CMK (cell line): ENCODE measurements around the gene MEIOB.
"Not testable (repeated sequence)": the region's sequence is repeated elsewhere in the genome, so short reads cannot be mapped to it uniquely, and the experiment has no call there.

Experiments
- DNase-seq: peaks from one replicate; pipeline ENCODE4 v3.0.0-alpha.2; 2010; ENCODE audit warnings: low read depth

The MEIOB gene

GRCh38 chr16:1876468-1876867 lies 4.5 kb upstream of the MEIOB start:
- no peak for DNase-seq

DNA sequence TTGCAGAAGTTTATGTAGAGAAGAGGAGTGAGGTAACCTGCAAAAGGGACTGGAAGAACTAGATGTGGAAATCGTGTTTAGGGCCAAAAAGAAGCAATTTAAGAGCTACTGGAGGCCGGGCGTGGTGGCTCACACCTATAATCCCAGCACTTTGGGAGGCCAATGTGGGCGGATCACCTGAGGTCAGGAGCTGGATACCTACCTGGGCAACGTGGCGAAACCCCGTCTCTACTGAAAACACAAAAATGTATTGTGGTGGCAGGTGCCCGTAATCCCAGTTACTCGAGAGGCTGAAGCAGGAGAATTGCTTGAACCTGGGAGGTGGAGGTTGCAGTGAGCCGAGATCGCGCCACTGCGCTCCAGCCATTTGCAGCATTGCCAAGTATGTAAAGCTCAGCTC lies 4.1 kb upstream of the MEIOB start:
- DNase-seq, result not testable (repeated sequence)

DNA sequence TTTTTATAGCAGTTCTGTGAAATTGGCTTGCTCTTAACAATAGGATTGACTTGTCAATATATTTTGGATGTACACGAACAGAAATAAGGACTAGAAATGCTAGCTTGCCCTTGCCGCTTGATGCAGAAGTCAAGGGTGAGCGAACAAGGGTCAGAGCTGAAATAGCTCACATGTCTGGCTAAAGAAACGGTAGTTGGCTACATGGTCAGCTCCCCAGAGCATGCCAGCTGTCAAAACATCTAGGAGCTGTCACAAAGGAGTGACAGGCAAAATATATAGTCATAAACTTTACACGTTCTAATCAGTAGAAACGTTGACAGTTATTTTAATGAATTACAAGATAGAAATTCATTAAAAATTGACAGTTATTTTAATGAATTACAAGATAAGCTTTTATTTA lies 2.9 kb upstream of the MEIOB start:
- no peak for DNase-seq

- DNase-seq, result no peak
These were observed 1.4 kb downstream of the MEIOB start for GRCh38 chr16:1870365-1871082.

DNA sequence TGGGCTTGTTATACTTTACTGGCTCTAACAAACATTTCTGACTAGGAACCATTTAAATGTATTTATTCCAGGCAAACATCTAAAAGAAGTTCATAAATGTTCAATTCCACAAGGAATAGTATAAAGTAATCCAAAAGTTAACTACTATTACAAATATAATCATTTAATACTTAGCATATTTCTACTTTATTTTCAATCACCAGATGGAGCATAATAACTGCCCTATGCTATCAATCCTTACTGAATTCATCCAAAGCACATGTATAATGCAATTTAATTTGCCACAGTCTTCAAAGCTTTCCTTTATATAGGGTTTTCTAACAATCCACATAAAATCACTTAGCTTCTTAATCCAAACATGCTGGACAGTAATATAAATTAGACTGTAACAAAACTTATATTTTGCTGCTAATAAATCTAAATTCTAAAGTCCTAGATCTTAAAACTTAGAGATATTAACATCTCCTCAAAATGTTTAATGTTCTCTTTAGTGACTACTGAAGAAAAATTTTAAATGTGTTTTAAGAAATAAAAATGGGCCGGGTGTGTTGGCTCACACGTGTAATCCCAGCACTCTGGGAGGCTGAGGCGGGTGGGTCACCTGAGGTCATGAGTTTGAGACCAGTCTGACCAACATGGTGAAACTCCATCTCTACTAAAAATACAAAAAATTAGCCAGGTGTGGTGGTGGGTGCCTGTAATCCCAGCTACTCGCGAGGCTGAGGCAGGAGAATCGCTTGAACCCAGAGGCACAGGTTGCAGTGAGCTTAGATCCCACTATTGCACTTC lies 5.9 kb downstream of the MEIOB start:
- DNase-seq, result no peak

DNA sequence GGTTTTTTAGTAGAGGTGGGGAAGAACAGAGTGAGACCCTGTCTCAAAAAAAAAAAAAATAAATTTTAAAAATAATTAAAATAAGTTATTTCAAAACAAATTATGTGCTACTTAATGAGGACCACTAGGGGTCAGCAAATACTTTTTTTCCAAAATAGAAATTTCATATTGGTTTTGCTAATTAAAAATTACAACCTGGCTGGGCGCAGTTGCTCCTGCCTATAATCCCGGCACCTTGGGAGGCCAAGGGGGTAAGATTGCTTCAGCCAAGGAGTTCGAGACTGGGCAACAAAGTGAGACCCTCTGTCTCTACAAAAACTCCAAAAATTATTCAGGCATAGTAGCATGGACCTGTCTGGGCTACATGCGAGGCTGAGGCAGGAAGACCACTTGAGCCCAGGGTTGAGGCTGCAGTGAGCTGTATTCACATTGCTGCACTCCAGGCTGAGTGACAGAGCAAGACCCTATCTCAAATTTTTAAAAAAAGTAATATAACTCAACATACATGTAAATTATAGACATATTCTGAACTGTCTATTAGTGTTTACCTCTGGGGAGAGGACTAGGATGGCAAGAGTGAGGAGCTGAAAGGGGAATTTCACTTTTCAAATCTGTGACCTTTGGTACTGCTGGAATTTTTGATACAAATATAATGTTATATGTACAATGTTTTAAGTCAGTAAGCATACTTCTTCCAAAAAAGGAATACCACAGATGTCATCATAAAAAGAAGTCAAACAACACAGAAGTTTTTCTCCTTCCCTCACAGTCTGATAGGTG lies 8.1 kb downstream of the MEIOB start:
- DNase-seq, result no peak

GRCh38 chr16:1862394-1862793 lies 9.6 kb downstream of the MEIOB start:
- no peak for DNase-seq

- no peak for DNase-seq
These were observed 10.2 kb downstream of the MEIOB start for GRCh38 chr16:1861730-1862129.

GRCh38 chr16:1859650-1860049 lies 12.3 kb downstream of the MEIOB start:
- DNase-seq, result no peak

DNA sequence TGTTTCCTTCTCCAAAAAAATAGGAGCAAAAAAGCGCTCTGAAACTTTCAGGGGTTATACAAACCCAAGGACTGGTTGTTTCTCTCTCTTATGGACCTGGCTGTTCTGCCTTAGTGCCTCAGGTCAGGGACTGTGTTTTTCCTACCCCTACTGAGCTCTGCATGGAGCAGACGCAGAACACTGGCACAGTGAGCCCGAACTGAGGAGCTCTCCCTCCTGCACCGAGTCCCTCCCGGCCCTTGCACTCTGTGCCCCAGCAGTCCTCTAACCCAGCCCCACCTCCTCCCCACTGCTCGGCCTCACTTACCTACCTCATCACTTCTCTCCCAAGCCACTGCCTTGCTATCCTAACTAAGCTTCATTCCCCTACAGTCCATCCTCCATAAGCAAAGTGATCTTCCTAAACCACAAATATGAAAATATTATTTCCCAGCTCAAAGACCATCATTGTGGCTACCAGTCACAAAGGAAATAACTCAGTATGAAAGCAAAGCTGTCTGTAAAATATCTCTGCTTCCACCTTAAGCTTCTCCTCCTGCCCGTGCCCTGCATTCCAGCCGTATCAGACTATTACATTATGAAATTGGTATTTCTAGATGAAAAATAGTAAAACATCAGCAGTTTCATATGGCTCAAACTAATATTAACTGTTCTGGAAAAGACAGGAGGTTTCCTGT lies 13.6 kb downstream of the MEIOB start:
- DNase-seq, result no peak

- no peak for DNase-seq
These were observed 14.4 kb downstream of the MEIOB start for GRCh38 chr16:1857433-1858097.

DNA sequence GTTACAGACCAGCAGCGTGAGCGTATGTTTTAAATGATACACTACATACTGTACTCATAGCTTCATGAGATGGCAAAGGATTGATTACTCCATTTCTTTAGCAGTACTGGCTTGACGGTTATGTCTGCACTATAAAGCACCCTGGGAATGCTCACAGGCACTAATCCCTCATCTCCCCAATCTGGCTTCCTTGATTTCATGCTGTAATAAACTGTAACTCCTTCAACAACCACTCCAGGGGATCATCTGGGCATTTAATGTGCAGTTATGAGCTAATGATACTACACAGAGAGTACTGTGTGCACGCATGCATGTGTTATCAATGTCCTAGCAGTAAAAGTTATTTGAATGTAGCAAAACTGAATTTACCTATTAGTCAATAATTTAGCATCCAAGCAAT lies 20.2 kb downstream of the MEIOB start:
- no peak for DNase-seq

DNA sequence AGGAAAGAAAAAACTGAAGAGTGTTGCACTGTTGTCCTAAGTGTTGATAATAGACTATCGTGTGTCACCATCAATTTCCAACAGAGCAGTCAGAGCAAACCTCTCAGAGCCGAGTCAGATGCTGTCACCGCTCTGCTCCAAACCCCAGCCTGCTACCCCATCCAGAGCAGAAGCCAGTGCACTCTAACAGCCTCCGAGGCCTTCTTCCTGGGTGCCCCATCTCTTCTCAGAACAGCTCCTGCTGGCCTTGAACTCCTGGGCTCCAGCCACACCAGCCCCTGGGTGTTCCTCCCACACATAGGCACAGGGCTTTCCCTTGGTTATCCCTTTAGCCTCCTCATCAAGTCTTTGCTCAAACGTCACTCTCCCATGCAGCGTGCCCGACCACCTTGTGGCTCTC lies 21.0 kb downstream of the MEIOB start:
- no peak for DNase-seq

DNA sequence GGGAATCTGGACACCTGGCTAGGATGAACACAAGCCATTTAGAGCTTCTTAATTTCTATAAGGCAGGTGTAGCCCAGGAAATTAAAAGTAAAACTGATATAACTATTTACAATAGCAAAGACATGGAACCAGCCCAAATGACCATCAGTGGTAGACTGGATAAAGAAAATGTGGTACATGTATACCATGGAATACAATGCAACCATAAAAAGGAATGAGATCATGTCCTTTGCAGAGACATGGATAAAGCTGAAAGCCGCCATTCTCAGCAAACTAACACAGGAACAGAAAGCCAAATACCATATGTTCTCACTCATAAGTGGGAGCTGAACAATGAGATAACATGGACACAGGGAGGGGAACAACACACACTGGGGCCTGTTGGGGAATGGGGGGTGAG lies 25.5 kb downstream of the MEIOB start:
- DNase-seq, result no peak

DNA sequence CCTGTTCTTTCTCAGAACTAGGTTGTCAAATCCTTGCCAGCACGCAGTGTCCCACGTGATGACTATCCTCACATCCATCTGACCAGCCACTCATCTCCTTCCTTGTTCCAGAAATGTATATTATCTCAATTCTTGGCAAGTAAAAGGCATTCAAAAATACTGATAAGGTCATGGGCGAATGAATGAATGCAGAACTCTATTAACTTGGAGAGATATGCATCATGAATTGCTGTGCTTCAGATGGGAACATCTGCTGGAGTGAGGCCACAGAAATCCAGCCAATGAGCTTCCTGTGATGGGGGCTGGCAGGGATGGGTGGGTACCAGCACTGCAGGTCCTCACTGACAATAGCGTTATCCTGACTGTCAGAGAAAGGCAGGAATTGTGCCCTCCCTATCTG lies 26.0 kb downstream of the MEIOB start:
- no peak for DNase-seq

DNA sequence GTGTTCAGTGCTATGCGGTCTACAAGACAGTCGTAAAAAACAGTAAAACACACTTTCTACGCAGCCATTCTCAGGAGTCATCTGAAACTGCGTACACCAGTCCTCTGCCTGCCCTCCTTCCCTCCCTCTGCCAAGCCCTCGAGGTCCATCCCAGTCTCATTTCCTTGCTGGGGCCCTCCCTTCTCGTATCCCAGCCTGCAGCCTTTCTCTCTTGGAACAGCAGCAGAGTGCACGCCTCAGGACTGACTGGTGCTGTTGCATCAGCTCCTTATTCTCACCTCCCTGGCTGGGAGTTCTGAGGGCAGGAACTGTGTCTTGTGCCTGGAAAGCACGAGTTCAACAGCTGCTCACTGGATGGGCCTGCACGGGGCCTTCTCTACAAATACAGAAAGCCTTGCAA lies 32.4 kb downstream of the MEIOB start:
- DNase-seq, result no peak

DNA sequence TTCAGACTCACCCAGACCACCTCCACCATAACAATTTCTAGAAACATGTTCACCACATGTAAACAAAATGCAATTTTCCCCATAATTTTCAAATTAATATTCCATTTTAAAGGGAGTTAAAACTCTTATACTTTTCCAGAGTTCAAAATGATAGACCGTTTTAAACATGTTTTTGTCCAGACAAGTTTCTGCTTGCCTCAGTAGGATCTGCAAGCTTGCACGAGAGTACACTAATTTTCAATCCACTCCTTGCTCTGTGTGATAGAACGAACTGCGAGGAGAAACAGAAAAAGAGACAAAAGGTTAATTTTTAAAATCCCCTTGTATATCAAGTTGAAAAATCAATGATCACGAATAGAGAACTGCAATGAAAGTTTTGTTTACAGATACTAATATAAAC lies 37.9 kb downstream of the MEIOB start:
- DNase-seq, result no peak

GRCh38 chr16:1832838-1833454 lies 39.0 kb downstream of the MEIOB start:
- no peak for DNase-seq

DNA sequence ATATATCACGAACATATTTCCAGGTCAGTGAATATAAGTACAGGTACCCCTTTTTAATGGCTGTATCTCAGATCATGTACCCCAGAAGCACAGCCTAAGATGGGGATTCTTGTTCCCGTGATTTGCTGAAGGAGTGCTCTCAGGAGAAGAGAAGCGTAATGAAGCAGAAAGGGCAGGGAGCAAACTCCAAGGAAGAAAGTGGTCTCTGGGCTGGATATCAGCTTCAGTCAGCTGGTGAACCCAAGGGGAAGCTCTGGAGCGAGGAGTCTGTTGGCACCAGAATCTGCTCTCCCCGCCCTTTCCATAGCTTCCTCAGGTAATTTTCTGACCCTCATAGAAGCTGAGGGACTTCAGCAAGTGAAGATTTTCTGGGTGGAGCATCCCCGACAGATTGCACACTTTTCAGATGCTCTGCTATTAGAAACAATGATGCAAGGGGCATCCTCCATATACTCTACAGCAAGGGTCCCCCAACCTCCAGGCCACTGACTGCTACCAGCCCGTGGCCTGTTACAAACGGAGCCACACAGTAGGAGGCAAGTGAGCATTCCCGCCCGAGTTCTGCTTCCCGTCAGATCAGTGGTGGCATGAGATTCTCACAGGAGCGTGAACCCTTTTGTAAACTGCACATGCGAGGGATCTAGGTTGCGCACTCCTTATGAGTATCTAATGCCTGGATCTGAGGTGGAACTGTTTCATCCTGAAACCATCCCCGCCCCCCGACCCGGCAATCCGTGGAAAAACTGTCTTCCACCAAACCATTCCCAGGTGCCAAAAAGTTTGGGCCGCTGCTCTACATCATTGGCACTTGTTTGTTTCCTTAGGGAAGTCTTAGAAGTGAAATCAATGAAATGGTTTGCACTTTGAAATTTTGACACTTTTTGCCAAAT lies 40.5 kb downstream of the MEIOB start:
- no peak for DNase-seq

- no peak for DNase-seq
These were observed 41.8 kb downstream of the MEIOB start for GRCh38 chr16:1830213-1830612.
